GM21529 (cell line): Measurements from ENCODE around the gene CLDN7.
A peak's percentile ranks its signal among the peaks of the same experiment; 100 is the strongest.

ENCODE experiments used
- ATAC-seq: cut with Tn5 transposase; IDR thresholded peaks from one replicate; pipeline ENCODE4 v1.9.1; 2021; ENCODE audit not compliant: unreplicated experiment

The CLDN7 gene

DNA sequence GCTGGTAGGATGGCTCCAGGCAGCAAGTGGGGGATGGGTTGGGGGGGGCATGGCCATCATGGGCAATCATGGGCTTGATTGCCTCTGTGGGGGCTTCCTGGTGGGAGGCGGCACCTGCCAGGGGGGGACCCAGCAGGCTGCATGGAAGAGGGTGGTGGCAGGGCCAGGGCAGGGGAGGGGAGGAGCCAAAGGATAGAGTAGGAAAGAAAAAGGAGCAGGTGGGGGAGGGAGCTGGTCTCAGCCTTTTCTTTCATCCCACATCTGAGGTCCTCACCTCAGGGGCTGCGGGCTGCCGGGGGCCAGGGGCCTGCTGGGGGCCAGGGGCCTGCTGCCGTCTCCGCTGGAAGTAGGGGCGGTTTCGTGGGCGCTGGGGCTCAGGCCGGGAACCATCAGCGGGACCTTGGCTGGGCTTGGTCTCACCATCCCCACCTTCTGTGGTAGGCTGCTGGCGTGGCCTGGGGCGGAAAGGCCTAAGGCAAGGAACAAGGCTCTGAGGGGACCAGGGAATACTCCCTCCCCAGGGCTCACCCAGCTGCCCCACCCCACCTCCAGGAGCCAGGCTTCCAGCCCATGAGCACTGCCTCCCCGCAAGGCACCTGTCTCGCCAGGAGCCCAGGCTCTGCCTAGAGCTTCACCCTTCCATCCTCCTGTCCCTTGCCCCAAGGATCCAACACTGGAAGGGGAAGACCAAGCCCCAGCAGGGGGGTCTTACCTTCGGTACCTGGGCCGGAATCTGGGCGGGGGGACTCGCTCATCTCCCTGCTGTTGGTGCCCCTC is 27.2 kb upstream of the CLDN7 start:
- ATAC-seq = no peak

DNA sequence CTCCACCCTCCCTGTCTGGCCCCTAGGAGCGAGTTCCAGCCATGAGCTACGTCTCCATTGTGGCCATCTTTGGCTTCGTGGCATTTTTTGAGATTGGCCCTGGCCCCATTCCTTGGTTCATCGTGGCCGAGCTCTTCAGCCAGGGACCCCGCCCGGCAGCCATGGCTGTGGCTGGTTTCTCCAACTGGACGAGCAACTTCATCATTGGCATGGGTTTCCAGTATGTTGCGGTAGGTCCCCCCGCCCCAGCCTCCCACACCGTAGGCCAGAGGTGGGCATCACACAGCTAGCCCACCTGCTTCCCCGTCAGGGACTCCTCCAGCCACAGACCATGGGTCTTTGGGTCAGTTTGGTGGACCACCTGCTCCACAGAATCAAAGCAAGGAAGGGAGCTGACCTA is 23.4 kb upstream of the CLDN7 start:
- no peak for ATAC-seq

DNA sequence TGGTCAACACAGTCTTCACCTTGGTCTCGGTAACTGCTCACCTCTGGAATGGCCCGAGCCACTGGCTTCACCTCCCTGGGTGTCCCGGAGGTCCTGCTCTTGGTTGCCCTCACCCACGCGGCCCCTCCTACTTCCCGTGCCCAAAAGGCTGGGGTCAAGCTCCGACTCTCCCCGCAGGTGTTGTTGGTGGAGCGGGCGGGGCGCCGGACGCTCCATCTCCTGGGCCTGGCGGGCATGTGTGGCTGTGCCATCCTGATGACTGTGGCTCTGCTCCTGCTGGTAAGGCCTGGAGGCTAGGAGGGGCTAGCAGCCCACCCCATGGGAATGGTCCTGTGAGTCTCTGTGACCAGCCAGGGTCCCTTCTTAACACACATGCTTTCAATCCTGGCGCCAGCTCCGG is 22.6 kb upstream of the CLDN7 start:
- no peak for ATAC-seq

DNA sequence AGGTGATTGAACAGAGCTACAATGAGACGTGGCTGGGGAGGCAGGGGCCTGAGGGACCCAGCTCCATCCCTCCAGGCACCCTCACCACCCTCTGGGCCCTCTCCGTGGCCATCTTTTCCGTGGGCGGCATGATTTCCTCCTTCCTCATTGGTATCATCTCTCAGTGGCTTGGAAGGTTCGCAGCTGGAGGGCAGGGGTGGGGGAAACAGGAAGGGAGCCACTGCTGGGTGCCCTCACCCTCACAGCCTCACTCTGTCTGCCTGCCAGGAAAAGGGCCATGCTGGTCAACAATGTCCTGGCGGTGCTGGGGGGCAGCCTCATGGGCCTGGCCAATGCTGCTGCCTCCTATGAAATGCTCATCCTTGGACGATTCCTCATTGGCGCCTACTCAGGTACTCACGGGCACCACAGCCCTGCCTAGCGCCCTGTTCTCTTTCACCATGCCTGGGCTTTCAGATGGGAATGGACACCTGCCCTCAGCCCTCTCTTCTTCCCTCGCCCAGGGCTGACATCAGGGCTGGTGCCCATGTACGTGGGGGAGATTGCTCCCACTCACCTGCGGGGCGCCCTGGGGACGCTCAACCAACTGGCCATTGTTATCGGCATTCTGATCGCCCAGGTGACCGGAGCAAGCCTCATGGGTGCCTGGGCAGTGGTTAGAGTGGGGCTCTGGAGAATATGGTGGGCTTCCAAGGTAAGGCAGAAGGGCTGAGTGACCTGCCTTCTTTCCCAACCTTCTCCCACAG is 21.4 kb upstream of the CLDN7 start:
- ATAC-seq = no peak

DNA sequence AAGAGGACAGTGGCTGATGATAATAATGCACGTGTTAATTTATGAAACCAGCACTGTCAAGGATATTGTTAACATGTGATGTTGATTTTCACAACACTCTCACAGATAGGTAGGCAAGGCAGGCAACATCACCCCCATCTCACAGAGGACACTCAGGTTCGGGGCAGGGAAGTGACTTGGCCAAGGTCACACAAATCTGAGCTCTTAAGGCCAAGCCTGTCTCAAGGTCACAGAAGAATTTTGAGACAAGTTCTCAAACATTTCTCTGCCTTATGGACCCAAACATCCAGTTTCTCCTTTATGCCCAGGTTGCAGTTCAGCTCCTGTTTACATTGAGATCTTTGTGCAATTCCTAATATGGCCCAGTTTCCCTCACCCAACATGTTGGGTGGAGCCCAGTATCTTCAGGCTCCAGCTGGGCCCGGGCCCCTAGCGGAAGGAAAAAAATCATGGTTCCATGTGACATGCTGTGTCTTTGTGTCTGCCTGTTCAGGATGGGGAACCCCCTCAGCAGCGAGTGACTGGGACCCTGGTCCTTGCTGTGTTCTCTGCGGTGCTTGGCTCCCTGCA is 20.6 kb upstream of the CLDN7 start:
- ATAC-seq = no peak

DNA sequence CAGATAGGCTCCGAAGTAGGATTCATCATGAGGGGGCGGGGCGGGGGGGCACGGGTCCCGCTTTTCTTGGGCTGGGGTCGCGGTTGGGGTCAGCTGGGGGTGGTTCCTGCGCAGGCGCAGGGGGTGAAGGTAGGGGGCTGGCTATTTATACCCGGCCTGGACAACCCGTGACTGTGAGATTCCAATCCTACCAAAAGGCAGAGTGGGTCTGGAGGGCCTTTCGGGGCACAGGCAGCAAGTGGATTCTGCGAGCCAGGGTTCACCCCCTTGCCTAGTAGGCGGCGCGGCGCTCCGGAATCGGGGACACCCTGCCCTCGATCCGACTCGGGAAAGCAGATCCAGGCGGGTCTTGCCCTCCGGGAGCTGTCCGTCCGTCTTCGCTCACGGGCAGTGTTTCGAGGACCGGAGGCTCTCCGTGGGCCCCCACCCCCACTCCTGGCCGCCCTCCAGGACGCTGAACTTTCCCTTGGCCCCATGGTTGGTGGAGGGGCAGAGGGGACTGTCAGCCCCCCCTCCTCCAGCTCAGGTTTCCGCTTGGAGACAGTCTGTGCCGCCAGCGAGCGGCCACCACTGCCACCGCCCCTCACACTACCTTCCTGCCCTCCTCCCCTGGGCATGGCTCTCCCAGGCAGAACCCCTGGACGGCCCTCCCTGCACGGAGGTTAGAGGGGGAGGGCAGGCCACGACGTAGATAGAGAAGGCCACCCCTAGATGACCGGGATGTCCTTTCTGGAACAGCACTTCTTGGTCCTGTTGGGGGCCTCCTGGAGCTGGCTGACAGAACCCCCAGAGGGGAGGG is 19.9 kb upstream of the CLDN7 start:
- no peak for ATAC-seq

DNA sequence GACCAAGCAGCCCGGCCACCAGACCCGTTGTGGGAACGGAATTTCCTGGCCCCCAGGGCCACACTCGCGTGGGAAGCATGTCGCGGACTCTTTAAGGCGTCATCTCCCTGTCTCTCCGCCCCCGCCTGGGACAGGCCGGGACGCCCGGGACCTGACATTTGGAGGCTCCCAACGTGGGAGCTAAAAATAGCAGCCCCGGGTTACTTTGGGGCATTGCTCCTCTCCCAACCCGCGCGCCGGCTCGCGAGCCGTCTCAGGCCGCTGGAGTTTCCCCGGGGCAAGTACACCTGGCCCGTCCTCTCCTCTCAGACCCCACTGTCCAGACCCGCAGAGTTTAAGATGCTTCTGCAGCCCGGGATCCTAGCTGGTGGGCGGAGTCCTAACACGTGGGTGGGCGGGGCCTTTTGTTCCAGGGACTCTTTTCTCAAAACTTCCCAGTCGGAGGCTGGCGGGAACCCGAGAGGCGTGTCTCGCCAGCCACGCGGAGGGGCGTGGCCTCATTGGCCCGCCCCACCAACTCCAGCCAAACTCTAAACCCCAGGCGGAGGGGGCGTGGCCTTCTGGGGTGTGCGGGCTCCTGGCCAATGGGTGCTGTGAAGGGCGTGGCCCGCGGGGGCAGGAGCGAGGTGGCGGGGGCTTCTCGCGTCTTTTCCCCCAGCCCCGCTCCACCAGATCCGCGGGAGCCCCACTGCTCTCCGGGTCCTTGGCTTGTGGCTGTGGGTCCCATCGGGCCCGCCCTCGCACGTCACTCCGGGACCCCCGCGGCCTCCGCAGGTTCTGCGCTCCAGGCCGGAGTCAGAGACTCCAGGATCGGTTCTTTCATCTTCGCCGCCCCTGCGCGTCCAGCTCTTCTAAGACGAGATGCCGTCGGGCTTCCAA is 19.0 kb upstream of the CLDN7 start, which contains the start of gene SLC2A4:
TSS of gene SLC2A4 (plus strand) at position 645 of the 879 bp plus-strand sequence. CDS start at position 862, 217 bp downstream.
- ATAC-seq = peak; percentile 80

DNA sequence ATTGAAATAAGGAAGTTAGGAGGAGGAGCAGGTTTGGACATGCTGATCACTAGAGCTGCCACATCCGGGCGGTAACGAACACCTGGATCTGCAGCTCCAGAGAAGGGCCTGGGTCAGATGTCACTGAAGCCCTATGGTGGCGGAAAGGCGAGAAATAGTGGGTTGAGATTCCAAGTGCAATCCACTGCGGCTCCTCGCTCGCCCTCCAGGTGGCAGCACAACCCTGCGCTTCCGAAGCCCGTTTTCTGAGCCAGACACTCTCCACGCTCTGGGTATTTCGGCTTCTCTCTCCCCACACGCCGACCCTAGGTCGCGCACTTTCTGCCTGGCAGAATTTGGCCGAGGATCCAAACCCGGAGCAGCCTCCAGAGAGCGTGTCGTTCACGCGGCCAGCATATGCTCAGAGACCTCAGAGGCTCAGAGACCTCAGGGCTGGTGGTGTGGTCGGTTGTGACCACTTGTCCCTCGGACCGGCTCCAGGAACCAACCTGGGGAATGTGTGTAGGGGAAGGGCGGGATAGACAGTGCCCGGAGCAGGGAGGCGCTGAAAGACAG is 18.3 kb upstream of the CLDN7 start:
- no peak for ATAC-seq

DNA sequence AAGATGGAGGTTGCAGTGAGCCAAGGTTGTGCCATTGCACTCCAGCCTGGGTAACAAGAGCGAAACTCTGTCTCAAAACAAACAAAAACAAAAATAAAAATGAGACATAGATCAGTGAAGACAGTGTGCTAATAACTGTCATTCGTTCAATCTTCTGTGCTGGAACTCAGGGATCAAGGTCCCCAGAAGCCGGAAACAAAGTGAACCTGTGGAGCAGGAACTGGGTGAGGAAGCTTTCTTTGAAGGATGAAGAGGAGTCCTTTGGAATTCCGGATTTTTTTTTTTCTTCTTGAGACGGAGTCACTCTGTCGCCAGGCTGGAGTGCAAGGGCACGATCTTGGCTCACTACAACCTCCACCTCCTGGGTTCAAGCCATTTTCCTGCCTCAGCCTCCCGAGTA is 17.2 kb upstream of the CLDN7 start:
- no peak for ATAC-seq

DNA sequence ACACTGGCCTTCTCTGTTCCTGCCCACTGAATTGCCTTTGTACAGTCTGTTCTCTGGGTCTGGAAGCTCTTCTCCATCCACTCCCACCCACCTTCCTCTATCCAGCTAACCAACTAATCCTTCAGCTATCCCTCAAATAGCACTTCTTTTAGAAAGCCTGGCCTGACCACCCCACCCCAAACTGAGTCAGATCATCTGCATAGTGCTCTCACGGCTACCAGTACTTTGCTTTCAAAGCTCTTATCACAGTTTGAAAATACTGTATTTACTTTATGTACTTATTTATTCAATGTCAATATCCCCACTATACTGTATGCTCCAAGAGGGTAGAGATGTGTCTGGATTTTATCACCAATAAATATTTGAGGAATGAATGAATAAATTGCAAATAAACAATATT is 4.5 kb upstream of the CLDN7 start:
- no peak for ATAC-seq

DNA sequence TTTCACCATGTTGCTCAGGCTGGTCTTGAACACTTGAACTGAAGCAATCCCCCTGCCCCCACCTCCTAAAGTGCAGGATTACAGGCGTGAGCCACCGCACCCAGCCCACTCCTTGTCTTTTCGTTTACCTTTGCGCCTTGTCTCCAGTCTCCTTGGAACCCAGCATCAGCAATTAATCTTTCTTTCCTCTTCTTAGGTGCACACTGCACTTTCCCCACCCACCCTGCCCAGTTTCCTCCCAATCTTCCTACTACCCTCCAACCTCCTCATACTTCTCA is 1.5 kb upstream of the CLDN7 start:
- no peak for ATAC-seq

DNA sequence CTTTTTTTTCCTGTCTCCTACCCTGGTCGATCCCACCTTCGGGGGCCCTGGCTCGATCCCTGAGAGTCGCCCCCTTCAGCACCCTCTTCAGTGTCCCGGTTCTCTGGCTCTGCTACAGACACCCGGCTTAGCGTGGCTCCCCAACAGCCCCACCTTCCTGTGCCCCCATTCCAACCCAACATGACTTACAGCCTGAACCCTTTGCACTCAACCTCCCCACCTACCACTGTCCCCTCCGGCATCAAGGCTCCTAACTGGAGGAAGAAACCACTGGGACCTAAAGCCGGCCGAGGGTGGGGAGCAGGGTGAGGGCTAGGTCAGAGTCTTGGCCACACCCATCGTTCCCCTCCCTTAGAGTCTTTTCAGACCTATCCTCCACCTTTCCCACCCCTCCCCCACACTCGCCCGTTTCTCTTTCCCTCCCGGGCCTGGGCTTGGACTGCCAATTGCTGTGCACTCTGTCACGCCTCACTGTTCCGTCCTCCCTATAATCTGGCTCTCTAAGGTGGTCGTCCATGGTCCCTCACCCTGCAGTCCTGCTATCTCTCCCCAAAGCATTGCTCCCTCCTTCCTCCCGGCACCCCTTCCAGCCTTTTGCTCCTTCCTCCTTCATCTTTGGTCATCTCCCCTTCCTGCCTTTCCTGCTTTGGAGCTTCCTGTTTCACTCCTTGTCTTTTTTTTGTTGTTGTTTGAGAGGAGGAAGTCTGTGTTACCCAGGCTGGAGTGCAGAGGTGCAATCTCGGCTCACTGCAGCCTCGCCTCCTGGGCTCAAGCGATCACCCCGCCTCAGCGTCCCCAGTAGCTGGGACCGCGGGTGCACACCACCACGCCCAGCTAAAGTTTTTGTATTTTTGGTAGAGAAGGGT is 890 bp upstream of the CLDN7 start:
- no peak for ATAC-seq

DNA sequence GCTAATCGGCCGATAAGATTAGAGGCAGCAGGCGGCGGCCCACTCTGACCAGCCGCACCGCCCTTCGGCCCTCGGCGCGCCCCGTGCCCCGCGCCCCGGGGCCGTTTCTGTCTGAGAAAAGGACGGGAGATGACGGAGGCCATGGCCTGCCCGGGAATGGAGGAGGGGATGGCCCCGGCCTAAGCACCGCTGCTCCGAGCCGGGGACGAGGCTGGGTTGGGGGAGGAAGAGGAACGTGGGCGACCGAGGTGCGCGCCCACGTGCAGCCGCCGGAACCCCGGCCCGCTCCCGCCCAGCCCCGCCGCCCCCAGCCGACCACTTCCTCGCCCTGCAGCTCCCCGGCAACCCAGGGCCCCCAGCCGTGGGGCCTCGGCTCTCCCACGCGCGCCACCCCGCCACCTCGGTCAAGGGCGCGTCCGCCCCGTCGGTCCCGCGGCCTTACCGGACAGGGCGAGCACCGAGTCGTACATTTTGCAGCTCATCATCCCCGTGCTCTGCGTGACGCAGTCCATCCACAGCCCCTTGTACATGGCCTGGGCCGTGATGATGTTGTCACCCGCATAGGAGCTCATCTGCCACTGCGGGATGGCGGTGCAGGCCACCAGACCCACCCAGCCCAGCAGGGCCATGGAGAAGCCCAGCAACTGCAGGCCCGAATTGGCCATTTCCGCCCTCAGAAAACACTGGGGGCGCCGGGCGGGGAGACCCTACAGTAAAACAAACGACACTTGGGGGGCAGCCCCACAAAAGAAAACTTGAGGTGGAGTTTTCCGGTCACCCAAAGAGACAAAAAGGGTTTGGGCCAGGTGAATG is 693 bp downstream of the CLDN7 start:
- ATAC-seq = no peak

DNA sequence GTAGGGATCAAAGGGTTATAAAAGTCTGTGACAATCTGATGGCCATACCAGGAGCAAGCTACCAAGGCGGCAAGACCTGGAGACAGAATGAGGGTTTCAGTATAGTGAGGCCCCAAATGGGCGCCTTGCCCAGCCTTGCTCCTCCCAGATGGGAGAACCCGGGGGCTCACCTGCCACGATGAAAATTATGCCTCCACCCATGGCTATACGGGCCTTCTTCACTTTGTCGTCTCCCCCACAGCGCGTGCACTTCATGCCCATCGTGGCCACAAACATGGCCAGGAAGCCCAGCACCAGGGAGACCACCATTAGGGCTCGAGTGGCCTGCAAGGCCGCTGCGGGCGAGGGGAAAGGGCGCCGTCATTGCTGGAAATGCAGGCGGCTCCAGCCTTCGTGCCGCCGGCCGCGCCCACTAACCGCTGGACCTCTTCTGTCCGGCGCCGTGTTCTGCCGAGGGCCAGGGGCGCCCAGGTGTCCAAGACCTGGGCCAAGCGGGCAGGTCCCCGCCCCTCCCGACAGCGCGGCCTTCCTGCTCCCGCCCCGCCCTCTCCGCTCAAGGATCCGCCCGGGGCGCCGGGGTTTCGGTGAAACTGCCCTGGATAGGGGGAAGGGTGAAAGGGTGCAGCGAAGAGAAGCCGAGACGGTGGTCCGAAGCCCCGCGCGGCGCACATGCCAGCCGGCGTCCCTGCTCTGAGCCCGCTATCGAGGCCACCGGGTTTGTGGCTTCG is 1.5 kb downstream of the CLDN7 start:
- ATAC-seq = no peak

DNA sequence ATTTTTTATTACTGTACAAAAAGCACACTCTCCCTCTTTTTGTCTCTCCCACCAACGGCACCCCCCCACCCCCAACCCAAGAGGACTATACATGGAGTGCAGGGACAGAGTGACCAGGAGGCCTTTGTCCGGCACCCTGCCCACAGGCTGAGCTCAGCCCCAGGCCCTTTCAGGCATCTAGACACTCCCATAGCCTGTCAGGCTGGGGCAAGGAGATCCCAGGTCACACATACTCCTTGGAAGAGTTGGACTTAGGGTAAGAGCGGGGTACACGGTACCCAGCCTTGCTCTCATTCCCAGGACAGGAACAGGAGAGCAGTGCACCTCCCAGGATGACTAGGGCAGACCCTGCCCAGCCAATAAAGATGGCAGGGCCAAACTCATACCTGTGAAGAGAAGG is 2.1 kb downstream of the CLDN7 start:
- no peak for ATAC-seq

DNA sequence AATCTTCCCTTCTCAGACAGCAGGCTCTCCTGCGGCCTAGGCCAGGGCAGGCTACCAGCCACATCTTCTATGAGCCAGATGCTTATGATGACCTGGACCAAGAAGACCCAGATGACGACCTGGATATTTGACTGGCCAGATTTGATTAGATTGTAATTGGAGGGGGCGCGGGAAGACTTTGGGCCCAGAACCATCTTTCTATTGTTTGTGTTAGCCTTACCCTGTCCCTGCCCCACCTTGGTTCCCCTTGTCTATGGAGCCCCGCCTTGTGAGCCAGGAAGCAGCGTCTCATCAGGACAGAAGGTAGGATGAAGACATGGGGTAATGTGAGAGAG is 2.8 kb downstream of the CLDN7 start:
- ATAC-seq = no peak

DNA sequence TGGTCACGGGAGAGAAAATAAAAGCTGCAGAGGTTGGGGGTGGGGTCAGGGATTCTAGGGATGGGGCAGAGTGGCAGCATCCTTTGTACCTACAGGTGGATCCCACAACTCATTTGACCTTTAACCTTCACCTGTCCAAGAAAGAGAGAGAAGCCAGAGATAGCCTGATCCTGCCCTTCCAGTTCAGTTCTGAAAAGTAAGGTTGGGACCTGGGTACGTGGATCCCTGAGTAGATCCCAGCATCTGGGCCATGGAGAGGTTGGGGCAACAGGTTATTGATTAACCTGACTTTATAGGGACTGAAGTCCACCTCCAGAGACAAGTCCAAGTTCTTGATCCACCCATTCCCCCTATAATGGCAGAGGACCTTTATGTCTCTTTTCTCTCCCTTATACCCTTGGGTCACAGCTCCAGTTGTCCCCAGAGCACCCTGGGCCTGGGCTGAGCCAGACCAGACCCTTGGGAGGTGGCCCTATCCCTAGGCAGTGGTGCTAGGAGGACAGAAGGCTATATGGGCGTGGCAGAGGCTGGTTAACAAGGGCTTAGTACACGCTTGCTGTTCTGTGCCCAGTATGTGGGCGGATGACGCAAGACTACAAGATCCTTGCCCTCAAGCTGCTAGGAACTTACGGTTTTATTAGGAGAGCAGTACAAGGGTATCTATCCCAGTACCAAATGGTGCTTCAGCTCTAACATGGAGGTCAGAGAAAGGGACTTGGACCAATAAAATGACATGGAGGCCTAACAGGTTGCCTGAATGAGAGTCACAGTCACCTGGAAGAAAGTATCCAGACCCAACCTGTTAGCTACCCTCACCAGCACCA is 3.3 kb downstream of the CLDN7 start:
- no peak for ATAC-seq
